PFSK-1 (cell line): Measurements from ENCODE around the gene LGALS1. TPM values are rescaled to one million over a fixed set of nuclear protein-coding genes. Genes with fewer than 3 reads are reported as not detected.

ENCODE experiments used
- FOXP2 ChIP-seq: optimal IDR thresholded peaks from 2 replicates; pipeline ENCODE3; 2011; ENCODE audit warnings: borderline replicate concordance, control low read depth, inconsistent platforms; ENCODE audit not compliant: insufficient read depth; ENCODE audit errors: extremely low read length, extremely low read depth
- POLR2AphosphoS5 ChIP-seq: IDR thresholded peaks from 2 replicates; pipeline ENCODE4 v1.6.1; 2012; ENCODE audit warnings: low read depth, mild to moderate bottlenecking, control low read depth, low read length, moderate library complexity
- SIN3A ChIP-seq: IDR thresholded peaks from 2 replicates; pipeline ENCODE4 v1.6.1; 2012; ENCODE audit warnings: mild to moderate bottlenecking, low read length, moderate library complexity, borderline replicate concordance; ENCODE audit not compliant: insufficient read depth
- TAF1 ChIP-seq: IDR thresholded peaks from 2 replicates; pipeline ENCODE4 v1.6.1; 2012; ENCODE audit warnings: low read length, control low read depth, borderline replicate concordance; ENCODE audit not compliant: insufficient read depth
- polyA plus RNA-seq: library from polyadenylated mRNA; unstranded; fragments of >200 nt; gene quantifications from one replicate; pipeline ENCODE4 v1.2.1, GENCODE V29; 2012; ENCODE audit warnings: low read depth, missing spikeins; ENCODE audit not compliant: insufficient read length
- TF ChIP-seq, protein P1 (sequence below), 2 experiments: IDR thresholded peaks; 2 replicates each; pipeline versions ENCODE4 v1.6.1 to v1.8.0; 2011 to 2012; ENCODE audit warnings: low read depth in 2 of 2, low read length in 2 of 2, control low read depth in 1 of 2, inconsistent platforms in 1 of 2, mild to moderate bottlenecking in 1 of 2, moderate library complexity in 1 of 2; ENCODE audit not compliant: insufficient read depth in 1 of 2

LGALS1 gene
- 3,196 TPM for polyA plus RNA-seq

DNA sequence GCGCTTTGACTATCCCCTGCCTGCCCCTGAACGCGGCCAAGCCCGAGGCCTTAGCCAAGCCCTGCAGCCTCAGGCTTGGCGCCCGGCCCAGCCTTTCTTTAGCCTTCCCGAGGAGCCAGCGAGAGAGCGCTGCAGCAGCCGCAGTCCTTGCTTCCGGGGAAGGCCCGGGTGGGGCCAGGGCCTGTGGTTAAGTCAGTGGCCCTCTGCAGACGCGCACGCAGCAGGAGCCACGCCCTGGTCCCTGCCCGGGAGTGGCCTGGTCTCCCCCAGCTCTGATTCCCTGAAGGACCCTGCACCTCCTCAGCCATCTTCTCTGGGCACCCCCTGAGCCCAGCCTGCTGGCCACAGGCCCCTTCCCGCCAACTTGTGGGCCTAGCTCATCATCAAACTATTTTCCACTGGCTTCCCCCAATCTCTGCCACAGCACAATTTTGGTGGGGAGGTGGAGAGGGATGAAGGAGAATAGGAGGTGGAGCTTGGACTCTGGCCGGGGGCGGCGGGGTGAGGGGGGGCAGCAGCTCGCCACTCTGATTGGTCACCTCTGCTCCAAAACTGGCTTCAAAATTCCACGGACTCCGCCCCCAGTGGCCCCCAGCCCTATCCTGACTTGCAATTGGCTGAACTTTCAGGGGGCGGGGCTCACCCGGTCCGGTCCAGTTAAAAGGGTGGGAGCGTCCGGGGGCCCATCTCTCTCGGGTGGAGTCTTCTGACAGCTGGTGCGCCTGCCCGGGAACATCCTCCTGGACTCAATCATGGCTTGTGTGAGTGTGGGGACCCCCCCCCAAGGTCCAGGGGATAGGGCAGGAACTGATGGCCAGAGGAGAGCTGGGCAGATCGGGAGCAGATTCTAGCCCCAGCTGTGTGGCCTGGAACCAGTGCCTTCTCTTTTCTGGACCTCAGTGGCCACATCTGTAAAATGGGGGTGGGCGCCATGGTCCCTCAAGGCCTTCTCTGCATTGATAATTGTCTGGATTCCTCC, at the start of gene LGALS1:
Gene LGALS1, plus strand, starts transcription at position 686 of the 979 bp plus-strand sequence. Its CDS starts 67 bp downstream, at position 753.
- TF ChIP-seq, protein P1, sequence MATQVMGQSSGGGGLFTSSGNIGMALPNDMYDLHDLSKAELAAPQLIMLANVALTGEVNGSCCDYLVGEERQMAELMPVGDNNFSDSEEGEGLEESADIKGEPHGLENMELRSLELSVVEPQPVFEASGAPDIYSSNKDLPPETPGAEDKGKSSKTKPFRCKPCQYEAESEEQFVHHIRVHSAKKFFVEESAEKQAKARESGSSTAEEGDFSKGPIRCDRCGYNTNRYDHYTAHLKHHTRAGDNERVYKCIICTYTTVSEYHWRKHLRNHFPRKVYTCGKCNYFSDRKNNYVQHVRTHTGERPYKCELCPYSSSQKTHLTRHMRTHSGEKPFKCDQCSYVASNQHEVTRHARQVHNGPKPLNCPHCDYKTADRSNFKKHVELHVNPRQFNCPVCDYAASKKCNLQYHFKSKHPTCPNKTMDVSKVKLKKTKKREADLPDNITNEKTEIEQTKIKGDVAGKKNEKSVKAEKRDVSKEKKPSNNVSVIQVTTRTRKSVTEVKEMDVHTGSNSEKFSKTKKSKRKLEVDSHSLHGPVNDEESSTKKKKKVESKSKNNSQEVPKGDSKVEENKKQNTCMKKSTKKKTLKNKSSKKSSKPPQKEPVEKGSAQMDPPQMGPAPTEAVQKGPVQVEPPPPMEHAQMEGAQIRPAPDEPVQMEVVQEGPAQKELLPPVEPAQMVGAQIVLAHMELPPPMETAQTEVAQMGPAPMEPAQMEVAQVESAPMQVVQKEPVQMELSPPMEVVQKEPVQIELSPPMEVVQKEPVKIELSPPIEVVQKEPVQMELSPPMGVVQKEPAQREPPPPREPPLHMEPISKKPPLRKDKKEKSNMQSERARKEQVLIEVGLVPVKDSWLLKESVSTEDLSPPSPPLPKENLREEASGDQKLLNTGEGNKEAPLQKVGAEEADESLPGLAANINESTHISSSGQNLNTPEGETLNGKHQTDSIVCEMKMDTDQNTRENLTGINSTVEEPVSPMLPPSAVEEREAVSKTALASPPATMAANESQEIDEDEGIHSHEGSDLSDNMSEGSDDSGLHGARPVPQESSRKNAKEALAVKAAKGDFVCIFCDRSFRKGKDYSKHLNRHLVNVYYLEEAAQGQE (IDR thresholded peaks at IDR 0.05; ENCODE audit: insufficient read depth in 1 of 2, low read depth in 2 of 2, low read length in 2 of 2) = 0 out of 4 replicates have a peak, but pooled peaks of 1 of the 2 experiments have one; percentile 26
- TF ChIP-seq FOXP2 = peak; percentile 87
- peak; percentile 45; the same call in 1 of the 2 replicates for TF ChIP-seq SIN3A
- peak; percentile 57; the same call in 1 of the 2 replicates for TF ChIP-seq TAF1
- peak; percentile 99 for TF ChIP-seq POLR2AphosphoS5

DNA sequence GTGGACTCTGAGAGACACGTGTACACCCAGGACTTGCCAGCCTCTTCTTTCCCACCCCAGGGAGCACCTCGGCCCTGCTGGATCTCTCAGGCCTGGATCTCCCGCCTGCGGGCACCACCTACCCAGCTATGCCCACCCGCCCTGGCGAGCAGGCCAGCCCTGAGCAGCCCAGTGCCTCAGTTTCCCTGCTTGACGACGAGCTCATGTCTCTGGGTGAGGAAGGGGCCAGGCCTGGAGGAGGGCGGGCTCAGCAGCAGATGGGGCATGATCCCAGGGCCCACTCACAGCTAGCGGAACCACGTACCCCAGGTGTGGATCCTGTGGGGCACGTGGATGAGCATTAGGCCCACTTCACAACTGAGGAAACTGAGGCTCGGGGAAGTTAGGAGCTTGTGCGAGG, 49.7 kb upstream of the LGALS1 start:
- no peak for TF ChIP-seq TAF1
- TF ChIP-seq, protein P1 (IDR thresholded peaks at IDR 0.05; ENCODE audit: insufficient read depth in 1 of 2, low read depth in 2 of 2, low read length in 2 of 2) = no peak
- TF ChIP-seq FOXP2 = no peak
- no peak for TF ChIP-seq POLR2AphosphoS5
- TF ChIP-seq SIN3A = no peak

DNA sequence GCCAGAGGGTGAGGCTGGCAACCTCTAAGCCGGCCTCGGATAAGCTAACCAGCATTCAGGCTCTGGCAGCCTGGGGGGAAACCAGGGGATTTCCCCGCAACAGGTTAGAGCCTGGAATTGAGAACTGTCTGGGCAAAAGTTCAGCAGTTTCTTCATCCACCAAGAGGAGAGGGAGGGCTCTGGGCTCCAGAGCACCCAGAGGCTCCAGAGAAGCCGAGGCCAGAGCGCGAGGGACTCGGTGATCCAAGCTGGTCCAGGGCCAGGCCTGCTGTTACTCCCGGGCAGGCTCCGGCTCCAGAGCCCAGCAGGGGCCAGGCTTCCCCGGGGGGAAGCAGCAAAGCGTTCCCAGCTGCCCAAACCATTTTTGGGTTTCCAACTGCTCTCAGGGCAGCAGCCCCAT, 49.3 kb upstream of the LGALS1 start:
- TF ChIP-seq FOXP2 = no peak
- TF ChIP-seq, protein P1 (IDR thresholded peaks at IDR 0.05; ENCODE audit: insufficient read depth in 1 of 2, low read depth in 2 of 2, low read length in 2 of 2) = no peak
- no peak for TF ChIP-seq POLR2AphosphoS5
- no peak for TF ChIP-seq SIN3A
- TF ChIP-seq TAF1 = no peak

DNA sequence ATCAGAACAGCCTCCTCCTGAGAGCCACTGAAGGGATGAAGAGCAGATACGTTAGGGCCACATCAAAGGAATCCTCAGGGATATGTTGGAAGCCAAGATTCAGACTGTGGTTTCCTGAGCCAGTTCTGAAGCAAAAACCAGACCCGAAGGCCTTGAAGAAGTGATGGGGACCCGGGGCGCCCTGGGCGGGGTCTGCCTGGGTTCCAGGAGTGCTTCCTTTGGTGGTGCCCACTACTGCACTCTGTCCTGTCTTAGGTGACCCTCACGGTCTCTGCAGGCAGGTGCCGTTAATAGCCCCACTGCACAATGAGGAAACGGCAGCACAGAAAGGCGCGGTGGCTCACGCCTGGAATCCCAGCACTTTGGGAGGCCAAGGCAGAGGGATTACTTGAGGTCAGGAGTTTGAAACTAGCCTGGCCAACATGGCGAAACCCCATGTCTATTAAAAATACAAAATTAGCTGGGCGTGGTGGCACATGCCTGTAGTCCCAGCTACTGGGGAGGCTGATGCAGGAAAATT, 48.8 kb upstream of the LGALS1 start:
- no peak for TF ChIP-seq TAF1
- TF ChIP-seq, protein P1 (IDR thresholded peaks at IDR 0.05; ENCODE audit: insufficient read depth in 1 of 2, low read depth in 2 of 2, low read length in 2 of 2) = no peak
- TF ChIP-seq POLR2AphosphoS5 = no peak
- no peak for TF ChIP-seq SIN3A
- TF ChIP-seq FOXP2 = no peak
